ENCODE measurements around the gene BCL11A.

GRCh38 chr2:60480089-60480773 lies 73.2 kb downstream of the BCL11A start:
- TF ChIP-seq POLR2A (IDR thresholded peaks at IDR 0.05; ENCODE audit: low read length) = no peak
- TF ChIP-seq GATA1 (IDR thresholded peaks at IDR 0.05; ENCODE audit: low read depth, low read length) = no peak

Measured in erythroblast (primary cell).